ENCODE measurements around the gene MCM10.
"Not testable (repeated sequence)": the region's sequence is repeated elsewhere in the genome, so short reads cannot be mapped to it uniquely, and the experiment has no call there.

The MCM10 gene

GRCh38 chr10:13233358-13233757 is 72.0 kb downstream of the MCM10 start:
- H3K9ac ChIP-seq (ENCODE audit: low read length in 2 of 2), result no peak overlapping the region
- H3K27ac ChIP-seq (ENCODE audit: low read length), result no peak overlapping the region
- no peaks in the 10 kb centered on the region for H3K4me1 ChIP-seq (ENCODE audit: control insufficient read depth, insufficient read depth, low read length)
- no peaks in the 10 kb centered on the region for H3K36me3 ChIP-seq (ENCODE audit: control insufficient read depth in 2 of 2, insufficient read depth in 2 of 2, low read length in 2 of 2)
- no peak overlapping the region for H3K4me3 ChIP-seq (ENCODE audit: low read length in 2 of 2)
- H3K27me3 ChIP-seq (ENCODE audit: control insufficient read depth in 1 of 2, insufficient read depth in 2 of 2, low read length in 2 of 2), result peaks cover 5 to 6% of the 10 kb centered on the region in 2 donors
- H3K9me3 ChIP-seq (ENCODE audit: control insufficient read depth in 2 of 2, low read length in 2 of 2), result no peaks in the 10 kb centered on the region

GRCh38 chr10:13234172-13234571 is 72.8 kb downstream of the MCM10 start, which contains the start of gene UCMA:
Gene UCMA (minus strand): TSS chr10:13234374. CDS start chr10:13234258, 116 bp downstream.
- Histone ChIP-seq H3K27me3 (ENCODE audit: control insufficient read depth in 1 of 2, insufficient read depth in 2 of 2, low read length in 2 of 2) (peaks cover 5 to 6% of the 10 kb centered on the region in 2 donors), H3K4me3 (ENCODE audit: low read length in 2 of 2) (no peak within 1 kb of the TSS), H3K27ac (ENCODE audit: low read length) (no peak within 1 kb of the TSS), H3K36me3 (ENCODE audit: control insufficient read depth in 2 of 2, insufficient read depth in 2 of 2, low read length in 2 of 2) (no peaks in the 10 kb centered on the region), H3K9ac (ENCODE audit: low read length in 2 of 2) (no peak within 1 kb of the TSS), H3K9me3 (ENCODE audit: control insufficient read depth in 2 of 2, low read length in 2 of 2) (no peaks in the 10 kb centered on the region), H3K4me1 (ENCODE audit: control insufficient read depth, insufficient read depth, low read length) (no peaks in the 10 kb centered on the region)

- not testable (repeated sequence) for H3K36me3 ChIP-seq (ENCODE audit: control insufficient read depth in 2 of 2, insufficient read depth in 2 of 2, low read length in 2 of 2); H3K4me1 ChIP-seq (ENCODE audit: control insufficient read depth, insufficient read depth, low read length); H3K27me3 ChIP-seq (ENCODE audit: control insufficient read depth in 1 of 2, insufficient read depth in 2 of 2, low read length in 2 of 2); H3K4me3 ChIP-seq (ENCODE audit: low read length in 2 of 2); H3K27ac ChIP-seq (ENCODE audit: low read length); H3K9me3 ChIP-seq (ENCODE audit: control insufficient read depth in 2 of 2, low read length in 2 of 2); H3K9ac ChIP-seq (ENCODE audit: low read length in 2 of 2)
Measured at GRCh38 chr10:13234736-13235135, 73.4 kb downstream of the MCM10 start.

- peaks cover 5 to 6% of the 10 kb centered on the region in 2 donors for H3K27me3 ChIP-seq (ENCODE audit: control insufficient read depth in 1 of 2, insufficient read depth in 2 of 2, low read length in 2 of 2)
- H3K4me3 ChIP-seq (ENCODE audit: low read length in 2 of 2), result no peak overlapping the region
- no peaks in the 10 kb centered on the region for H3K9me3 ChIP-seq (ENCODE audit: control insufficient read depth in 2 of 2, low read length in 2 of 2)
- no peaks in the 10 kb centered on the region for H3K36me3 ChIP-seq (ENCODE audit: control insufficient read depth in 2 of 2, insufficient read depth in 2 of 2, low read length in 2 of 2)
- H3K9ac ChIP-seq (ENCODE audit: low read length in 2 of 2), result no peak overlapping the region
- H3K4me1 ChIP-seq (ENCODE audit: control insufficient read depth, insufficient read depth, low read length), result no peaks in the 10 kb centered on the region
- no peak overlapping the region for H3K27ac ChIP-seq (ENCODE audit: low read length)
Measured at GRCh38 chr10:13236638-13237037, 75.3 kb downstream of the MCM10 start.

- no peak overlapping the region for H3K4me3 ChIP-seq (ENCODE audit: low read length in 2 of 2)
- no peaks in the 10 kb centered on the region for H3K9me3 ChIP-seq (ENCODE audit: control insufficient read depth in 2 of 2, low read length in 2 of 2)
- no peak overlapping the region for H3K27ac ChIP-seq (ENCODE audit: low read length)
- H3K36me3 ChIP-seq (ENCODE audit: control insufficient read depth in 2 of 2, insufficient read depth in 2 of 2, low read length in 2 of 2), result no peaks in the 10 kb centered on the region
- H3K9ac ChIP-seq (ENCODE audit: low read length in 2 of 2), result no peak overlapping the region
- H3K4me1 ChIP-seq (ENCODE audit: control insufficient read depth, insufficient read depth, low read length), result no peaks in the 10 kb centered on the region
- H3K27me3 ChIP-seq (ENCODE audit: control insufficient read depth in 1 of 2, insufficient read depth in 2 of 2, low read length in 2 of 2), result peaks cover 0 to 6% of the 10 kb centered on the region in 2 donors
Measured at GRCh38 chr10:13238271-13239077, 77.1 kb downstream of the MCM10 start.

- H3K36me3 ChIP-seq (ENCODE audit: control insufficient read depth in 2 of 2, insufficient read depth in 2 of 2, low read length in 2 of 2), result no peaks in the 10 kb centered on the region
- no peaks in the 10 kb centered on the region for H3K9me3 ChIP-seq (ENCODE audit: control insufficient read depth in 2 of 2, low read length in 2 of 2)
- H3K9ac ChIP-seq (ENCODE audit: low read length in 2 of 2), result no peak overlapping the region
- H3K27me3 ChIP-seq (ENCODE audit: control insufficient read depth in 1 of 2, insufficient read depth in 2 of 2, low read length in 2 of 2), result no peaks in the 10 kb centered on the region
- no peak overlapping the region for H3K27ac ChIP-seq (ENCODE audit: low read length)
- no peak overlapping the region for H3K4me3 ChIP-seq (ENCODE audit: low read length in 2 of 2)
- H3K4me1 ChIP-seq (ENCODE audit: control insufficient read depth, insufficient read depth, low read length), result no peaks in the 10 kb centered on the region
Measured at GRCh38 chr10:13239923-13240322, 78.6 kb downstream of the MCM10 start.

- no peaks in the 10 kb centered on the region for H3K9me3 ChIP-seq (ENCODE audit: control insufficient read depth in 2 of 2, low read length in 2 of 2)
- H3K27ac ChIP-seq (ENCODE audit: low read length), result no peak overlapping the region
- H3K9ac ChIP-seq (ENCODE audit: low read length in 2 of 2), result no peak overlapping the region
- no peaks in the 10 kb centered on the region for H3K4me1 ChIP-seq (ENCODE audit: control insufficient read depth, insufficient read depth, low read length)
- H3K4me3 ChIP-seq (ENCODE audit: low read length in 2 of 2), result no peak overlapping the region
- no peaks in the 10 kb centered on the region for H3K27me3 ChIP-seq (ENCODE audit: control insufficient read depth in 1 of 2, insufficient read depth in 2 of 2, low read length in 2 of 2)
- H3K36me3 ChIP-seq (ENCODE audit: control insufficient read depth in 2 of 2, insufficient read depth in 2 of 2, low read length in 2 of 2), result no peaks in the 10 kb centered on the region
Measured at GRCh38 chr10:13241613-13242012, 80.3 kb downstream of the MCM10 start.

GRCh38 chr10:13242260-13242659 is 80.9 kb downstream of the MCM10 start:
- not testable (repeated sequence) for H3K27me3 ChIP-seq (ENCODE audit: control insufficient read depth in 1 of 2, insufficient read depth in 2 of 2, low read length in 2 of 2); H3K9me3 ChIP-seq (ENCODE audit: control insufficient read depth in 2 of 2, low read length in 2 of 2); H3K27ac ChIP-seq (ENCODE audit: low read length); H3K4me1 ChIP-seq (ENCODE audit: control insufficient read depth, insufficient read depth, low read length); H3K4me3 ChIP-seq (ENCODE audit: low read length in 2 of 2); H3K9ac ChIP-seq (ENCODE audit: low read length in 2 of 2); H3K36me3 ChIP-seq (ENCODE audit: control insufficient read depth in 2 of 2, insufficient read depth in 2 of 2, low read length in 2 of 2)

GRCh38 chr10:13247246-13247645 is 85.9 kb downstream of the MCM10 start:
- Histone ChIP-seq H3K4me3 (ENCODE audit: low read length in 2 of 2) (no peak overlapping the region), H3K9ac (ENCODE audit: low read length in 2 of 2) (no peak overlapping the region), H3K4me1 (ENCODE audit: control insufficient read depth, insufficient read depth, low read length) (no peaks in the 10 kb centered on the region), H3K9me3 (ENCODE audit: control insufficient read depth in 2 of 2, low read length in 2 of 2) (no peaks in the 10 kb centered on the region), H3K27me3 (ENCODE audit: control insufficient read depth in 1 of 2, insufficient read depth in 2 of 2, low read length in 2 of 2) (no peaks in the 10 kb centered on the region), H3K36me3 (ENCODE audit: control insufficient read depth in 2 of 2, insufficient read depth in 2 of 2, low read length in 2 of 2) (no peaks in the 10 kb centered on the region), H3K27ac (ENCODE audit: low read length) (no peak overlapping the region)

GRCh38 chr10:13247784-13248183 is 86.4 kb downstream of the MCM10 start:
- Histone ChIP-seq H3K36me3 (ENCODE audit: control insufficient read depth in 2 of 2, insufficient read depth in 2 of 2, low read length in 2 of 2) (no peaks in the 10 kb centered on the region), H3K27ac (ENCODE audit: low read length) (no peak overlapping the region), H3K4me3 (ENCODE audit: low read length in 2 of 2) (no peak overlapping the region), H3K9ac (ENCODE audit: low read length in 2 of 2) (no peak overlapping the region), H3K27me3 (ENCODE audit: control insufficient read depth in 1 of 2, insufficient read depth in 2 of 2, low read length in 2 of 2) (no peaks in the 10 kb centered on the region), H3K9me3 (ENCODE audit: control insufficient read depth in 2 of 2, low read length in 2 of 2) (no peaks in the 10 kb centered on the region), H3K4me1 (ENCODE audit: control insufficient read depth, insufficient read depth, low read length) (no peaks in the 10 kb centered on the region)

- Histone ChIP-seq H3K9me3 (ENCODE audit: control insufficient read depth in 2 of 2, low read length in 2 of 2) (no peaks in the 10 kb centered on the region), H3K27ac (ENCODE audit: low read length) (no peak overlapping the region), H3K9ac (ENCODE audit: low read length in 2 of 2) (no peak overlapping the region), H3K36me3 (ENCODE audit: control insufficient read depth in 2 of 2, insufficient read depth in 2 of 2, low read length in 2 of 2) (no peaks in the 10 kb centered on the region), H3K4me1 (ENCODE audit: control insufficient read depth, insufficient read depth, low read length) (no peaks in the 10 kb centered on the region), H3K4me3 (ENCODE audit: low read length in 2 of 2) (no peak overlapping the region), H3K27me3 (ENCODE audit: control insufficient read depth in 1 of 2, insufficient read depth in 2 of 2, low read length in 2 of 2) (no peaks in the 10 kb centered on the region)
Measured at GRCh38 chr10:13253726-13254125, 92.4 kb downstream of the MCM10 start.

All from stomach smooth muscle (tissue), 2 donors.